Kidney tubule cell (primary cell): ENCODE data around the gene MSS51.
A peak's percentile ranks its signal among the peaks of the same experiment; 100 is the strongest.

ENCODE experiments used
- DNase-seq: peaks from one replicate; pipeline ENCODE4 v3.0.0-alpha.2; 2018; ENCODE audit warnings: low spot score

The MSS51 gene

GRCh38 chr10:73433538-73433867 lies at the start of gene MSS51:
TSS of gene MSS51 (minus strand) at chr10:73433561. CDS start at chr10:73428284, 5,277 bp downstream.
- no peak for DNase-seq

- peak; percentile 72 for DNase-seq
Observed at GRCh38 chr10:73480158-73480557, 46.8 kb upstream of the MSS51 start.

- DNase-seq: no peak
Observed at GRCh38 chr10:73478636-73479035, 45.3 kb upstream of the MSS51 start.

GRCh38 chr10:73471226-73471625 lies 37.9 kb upstream of the MSS51 start:
- no peak for DNase-seq

GRCh38 chr10:73469579-73469978 lies 36.2 kb upstream of the MSS51 start:
- DNase-seq: no peak

- DNase-seq: no peak
Observed at GRCh38 chr10:73467206-73467605, 33.8 kb upstream of the MSS51 start.

- no peak for DNase-seq
Observed at GRCh38 chr10:73465978-73466726, 32.8 kb upstream of the MSS51 start.

GRCh38 chr10:73460897-73461296 lies 27.5 kb upstream of the MSS51 start:
- DNase-seq: no peak

- no peak for DNase-seq
Observed at GRCh38 chr10:73459683-73460314, 26.4 kb upstream of the MSS51 start.

GRCh38 chr10:73456187-73456890 lies 23.0 kb upstream of the MSS51 start:
- DNase-seq: no peak

- DNase-seq: no peak
Observed at GRCh38 chr10:73449113-73449512, 15.8 kb upstream of the MSS51 start.

- no peak for DNase-seq
Observed at GRCh38 chr10:73448384-73448783, 15.0 kb upstream of the MSS51 start.

- no peak for DNase-seq
Observed at GRCh38 chr10:73446926-73447325, 13.6 kb upstream of the MSS51 start.

- no peak for DNase-seq
Observed at GRCh38 chr10:73444457-73444856, 11.1 kb upstream of the MSS51 start.

- DNase-seq: peak; percentile 65
Observed at GRCh38 chr10:73439605-73440312, 6.4 kb upstream of the MSS51 start.

- DNase-seq: no peak
Observed at GRCh38 chr10:73439055-73439454, 5.7 kb upstream of the MSS51 start.

- DNase-seq: no peak
Observed at GRCh38 chr10:73432646-73433537, 469 bp downstream of the MSS51 start.

GRCh38 chr10:73426318-73426717 lies 7.0 kb downstream of the MSS51 start:
- DNase-seq: no peak

- no peak for DNase-seq
Observed at GRCh38 chr10:73424478-73424877, 8.9 kb downstream of the MSS51 start.

GRCh38 chr10:73423309-73423708 lies 10.1 kb downstream of the MSS51 start:
- no peak for DNase-seq

- no peak for DNase-seq
Observed at GRCh38 chr10:73416571-73416970, 16.8 kb downstream of the MSS51 start.
